Measurements from ENCODE around the gene FAIM2.
"Not testable (repeated sequence)": the region's sequence is repeated elsewhere in the genome, so short reads cannot be mapped to it uniquely, and the experiment has no call there.

Gene FAIM2

DNA sequence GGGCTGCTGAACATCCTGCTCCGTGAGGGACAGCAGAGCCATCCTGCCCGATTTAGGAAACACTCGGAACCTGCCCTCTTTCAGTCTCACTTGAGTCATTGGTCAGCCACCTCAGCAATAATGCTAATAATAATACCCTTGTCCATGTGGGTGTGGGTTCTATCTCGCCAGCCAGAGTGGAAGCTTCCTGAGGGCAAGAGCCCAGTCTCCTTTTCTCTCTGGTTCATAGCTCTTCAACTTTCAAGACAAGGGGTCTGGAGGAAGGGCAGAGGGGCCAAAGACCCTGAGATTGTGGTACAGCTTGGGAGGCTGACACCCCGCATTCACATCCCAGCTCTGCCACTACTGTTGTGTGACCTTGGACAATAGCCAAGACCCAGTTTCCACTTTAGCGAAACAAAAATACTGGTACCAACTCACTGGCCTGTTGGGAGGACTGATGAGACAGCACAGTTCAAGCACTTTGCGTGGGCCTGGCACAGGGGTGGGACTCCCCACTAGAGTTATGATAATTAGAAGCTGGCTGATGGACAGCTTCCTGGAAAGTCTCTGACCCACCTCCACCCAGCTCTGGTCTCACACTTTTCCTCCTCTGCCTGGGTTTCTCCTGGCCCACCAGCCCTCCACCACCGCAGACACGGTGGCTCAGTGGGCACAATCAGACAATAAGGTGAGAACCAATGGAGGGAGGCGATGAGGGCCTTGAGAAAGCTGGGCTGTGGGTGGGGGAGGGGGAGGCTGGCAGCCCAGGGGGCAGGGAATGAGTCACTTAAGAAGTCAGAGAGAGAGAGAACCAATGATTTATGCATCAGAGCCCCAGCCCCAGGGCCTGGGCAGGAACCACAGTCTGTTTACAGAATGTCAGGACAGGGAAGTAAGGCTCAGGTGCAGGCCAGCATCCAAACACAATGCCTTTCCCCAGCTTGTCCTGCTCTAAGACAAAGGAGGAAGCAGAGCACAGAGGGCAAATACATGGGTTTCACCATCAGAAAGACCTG lies 9.6 kb downstream of the FAIM2 start:
- no peak for DNase-seq

DNA sequence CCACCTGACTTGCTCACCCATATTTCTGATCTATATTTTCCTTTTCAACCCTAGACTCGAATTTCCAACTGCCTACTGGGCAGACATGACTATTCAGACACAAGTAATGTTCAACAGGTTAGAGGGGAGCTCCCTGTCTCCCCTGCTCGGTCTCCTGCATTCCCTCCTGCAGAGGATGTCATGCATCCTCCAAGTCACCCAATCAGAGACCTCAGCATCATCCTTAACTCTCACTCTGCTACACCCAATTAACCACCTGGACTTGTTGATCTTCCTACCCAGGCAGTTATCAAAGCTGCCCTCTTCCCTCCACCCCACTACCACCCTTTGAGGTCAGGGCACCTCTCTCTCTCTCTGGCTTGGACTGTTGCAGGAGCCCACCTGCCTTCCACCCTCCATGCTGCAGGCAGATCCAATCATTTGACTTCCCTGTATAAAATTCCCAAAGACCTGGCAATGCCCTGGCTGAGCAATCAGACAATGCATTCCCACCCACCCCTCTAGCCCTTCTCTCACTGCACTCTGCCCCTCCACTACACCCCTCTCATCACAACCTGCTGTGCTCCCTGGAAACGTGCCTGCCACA lies 10.9 kb downstream of the FAIM2 start:
- no peak for DNase-seq

DNA sequence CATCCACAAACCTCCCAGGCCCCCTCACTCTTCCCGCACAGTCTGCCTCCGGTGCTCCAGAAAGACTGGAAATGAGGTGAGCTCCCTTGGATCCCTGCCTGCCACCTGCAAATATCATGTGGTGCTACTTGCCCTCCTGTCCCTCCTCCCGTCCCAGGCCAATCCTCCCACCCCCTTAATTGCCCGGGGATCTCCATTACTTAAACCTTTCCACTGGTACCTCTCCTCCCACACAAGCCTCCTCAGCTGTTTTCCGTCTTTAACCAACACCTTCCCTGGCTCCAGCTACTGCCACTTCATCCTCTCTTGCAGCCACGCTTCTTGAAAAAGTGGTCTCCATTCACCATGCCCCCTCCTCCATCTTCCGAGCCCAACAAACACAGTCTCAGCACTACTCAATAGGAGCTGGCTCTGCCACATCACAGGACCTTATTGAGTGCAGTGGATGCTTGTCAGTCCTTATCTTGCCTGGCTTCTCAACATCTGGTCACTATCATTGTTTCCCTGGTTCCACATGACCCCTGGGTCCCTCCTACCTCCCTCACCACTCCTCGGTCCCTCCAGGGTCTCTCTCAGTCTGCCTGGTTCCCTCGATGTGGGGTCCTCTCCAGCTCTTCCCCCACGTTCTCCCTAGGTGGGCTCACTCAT lies 11.5 kb downstream of the FAIM2 start:
- no peak for DNase-seq

DNA sequence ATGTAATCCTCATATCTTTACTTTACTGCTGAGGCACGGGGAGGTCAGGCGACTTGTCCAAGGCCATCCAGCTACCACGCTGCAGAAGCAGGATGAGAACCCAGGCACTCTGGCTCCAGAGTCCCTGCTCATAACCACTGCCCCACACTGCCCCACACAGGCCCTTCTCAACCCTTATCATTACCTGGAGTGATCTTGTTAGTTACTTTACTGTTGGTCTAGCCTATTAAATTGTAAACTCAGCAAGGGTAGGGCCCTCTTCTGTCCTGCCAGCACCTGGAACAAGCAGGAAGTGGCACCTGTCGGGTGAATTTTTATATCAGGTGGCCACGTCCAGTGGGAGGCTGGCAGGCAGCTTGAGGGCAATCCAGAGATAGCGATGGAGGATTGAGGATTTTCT lies 12.2 kb downstream of the FAIM2 start:
- no peak for DNase-seq

DNA sequence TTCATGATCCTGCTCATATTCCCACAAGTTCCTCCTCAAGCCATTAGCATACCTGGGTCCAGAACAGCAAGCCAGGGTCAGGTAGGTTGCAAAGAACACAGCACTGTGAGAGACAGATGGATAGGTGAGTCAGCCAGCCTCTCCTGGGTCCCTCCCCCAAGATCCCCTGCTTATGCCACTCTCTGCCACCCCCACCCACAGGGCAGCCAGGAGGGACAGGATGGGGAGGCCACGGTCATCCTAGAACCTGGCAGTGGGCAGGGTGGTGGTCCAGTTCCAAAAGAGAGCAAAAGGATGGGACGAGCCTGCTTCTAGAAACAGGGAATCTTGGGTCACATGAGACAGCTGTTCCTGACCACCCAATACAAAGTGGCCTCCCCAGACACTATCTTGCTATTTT lies 12.7 kb downstream of the FAIM2 start:
- no peak for DNase-seq

DNA sequence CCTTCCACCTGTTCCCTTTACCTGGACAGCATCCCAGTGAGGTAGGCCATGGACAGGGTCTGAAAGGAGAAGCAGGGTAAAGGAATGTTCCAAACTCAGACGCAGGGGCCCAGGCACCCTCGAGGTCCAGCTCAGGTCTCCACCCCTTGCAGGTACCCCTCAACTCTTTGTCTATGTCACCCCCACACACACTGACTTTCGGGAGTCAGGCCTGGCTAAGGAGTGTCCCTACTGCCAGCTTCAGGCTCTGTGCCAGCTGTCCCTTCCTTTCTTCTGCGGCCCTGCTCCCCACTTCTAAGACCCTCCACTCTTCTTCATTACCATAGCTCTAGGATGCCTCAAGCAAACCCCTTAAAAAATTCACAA lies 13.6 kb downstream of the FAIM2 start:
- no peak for DNase-seq

DNA sequence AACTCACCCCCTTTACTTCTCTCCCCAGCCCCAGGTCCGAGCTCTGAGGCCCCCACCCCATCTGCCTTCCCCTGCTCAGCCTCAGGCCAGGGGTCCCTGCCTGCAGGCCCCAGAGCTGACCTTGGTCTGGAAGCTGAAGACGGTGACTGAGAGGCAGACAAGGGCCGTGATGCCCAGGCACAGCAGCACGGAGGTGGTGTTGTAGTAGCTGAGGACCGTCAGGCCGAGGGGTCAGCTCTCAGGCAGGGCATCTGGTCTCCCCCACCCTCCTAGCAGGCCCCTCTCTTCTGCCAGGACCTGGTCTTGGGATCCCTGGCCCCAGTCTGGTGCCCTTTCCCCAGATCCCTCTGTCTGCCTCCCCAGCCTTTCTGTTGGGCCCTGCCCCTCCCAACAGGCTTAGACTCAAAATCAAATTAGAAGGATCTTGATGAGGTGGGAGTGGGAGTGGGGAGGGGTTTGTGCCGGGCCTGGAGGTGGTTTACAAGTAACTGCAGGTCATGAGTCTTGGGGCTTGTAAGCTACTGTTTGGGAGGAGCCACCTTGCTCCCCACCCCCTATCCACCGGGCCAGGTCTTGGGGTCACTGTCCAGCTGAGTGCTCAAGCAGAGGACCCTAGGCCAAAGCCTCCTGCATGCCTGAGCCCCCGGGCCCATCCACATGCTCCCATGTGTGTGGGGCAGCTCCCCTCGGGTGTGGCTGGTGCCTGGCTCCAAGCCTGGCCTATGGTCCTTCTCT lies 14.2 kb downstream of the FAIM2 start:
- DNase-seq: no peak

DNA sequence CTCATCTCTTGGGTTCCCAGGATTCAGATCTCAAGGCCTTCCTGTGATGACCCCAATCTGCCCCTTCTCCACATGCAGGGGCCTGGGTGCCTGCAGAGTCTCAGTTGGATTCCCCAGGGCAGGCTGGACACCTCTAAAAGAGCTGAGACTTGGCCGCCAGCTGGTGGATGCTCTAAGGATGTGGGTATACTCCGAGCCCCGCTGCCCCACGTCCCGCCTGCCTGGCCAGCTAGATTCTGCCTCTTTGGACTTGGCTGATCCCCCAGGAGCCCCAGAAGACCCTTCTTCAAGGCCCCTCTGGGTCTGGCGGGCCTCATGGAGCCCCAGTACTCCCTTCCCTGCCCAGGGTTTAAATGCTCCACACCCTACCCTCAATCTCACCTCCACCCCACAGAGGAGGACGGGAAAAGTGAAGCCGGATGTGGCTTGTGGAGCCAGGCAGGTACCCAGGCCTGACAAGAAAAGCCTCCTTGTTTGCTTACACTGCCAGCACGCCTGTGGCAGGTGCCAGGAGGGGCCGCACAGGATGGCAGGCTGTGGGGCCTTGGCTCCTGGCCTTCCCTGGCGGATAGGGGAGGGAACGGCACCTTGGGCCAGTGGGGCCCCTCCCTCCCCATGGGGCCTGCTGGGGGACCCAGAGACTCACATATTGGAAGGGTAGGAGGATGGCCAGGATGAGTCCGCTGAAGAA lies 15.1 kb downstream of the FAIM2 start:
- DNase-seq: no peak

DNA sequence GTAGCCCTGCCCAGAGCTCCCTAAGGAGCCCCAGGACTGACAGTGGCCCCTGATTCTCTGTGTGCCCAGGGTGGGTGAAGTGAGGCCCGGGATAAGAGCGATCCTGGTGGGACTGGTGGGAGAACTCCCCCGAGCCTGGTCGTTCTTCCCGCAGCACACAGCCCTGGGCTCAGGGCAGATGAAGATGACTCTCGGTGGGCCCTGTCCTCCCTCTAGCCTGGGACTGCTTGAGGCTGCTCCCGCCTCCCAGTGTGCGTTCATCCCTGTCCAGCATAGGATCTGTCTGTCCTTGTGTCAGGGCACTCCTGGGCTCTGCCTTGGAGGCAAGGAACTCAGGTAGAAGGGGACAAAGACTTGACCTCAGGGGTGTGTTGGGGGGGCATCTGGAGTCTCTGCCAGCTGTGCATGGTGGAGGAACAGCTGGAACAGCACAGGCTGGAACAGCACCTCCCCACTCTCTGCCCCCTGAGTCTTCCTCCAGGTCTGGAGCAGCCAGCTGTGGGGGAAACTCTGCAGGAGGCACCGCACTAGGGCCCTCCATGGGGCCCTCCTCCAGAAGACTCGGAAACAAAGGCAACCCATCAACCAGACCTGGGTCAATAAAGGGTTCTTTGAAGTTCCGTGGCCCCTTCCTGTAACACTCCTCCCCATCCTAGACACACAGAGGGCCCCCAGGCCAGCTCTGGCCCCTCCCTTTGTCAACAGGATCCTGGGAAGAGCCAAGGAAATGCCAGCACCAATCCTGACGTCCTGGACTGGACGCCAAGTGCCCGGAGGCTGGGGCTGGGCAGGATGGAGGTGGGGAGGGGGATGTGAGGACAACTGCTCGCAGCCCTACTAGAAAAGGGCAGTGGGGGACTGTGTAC lies 15.9 kb downstream of the FAIM2 start:
- DNase-seq: no peak

DNA sequence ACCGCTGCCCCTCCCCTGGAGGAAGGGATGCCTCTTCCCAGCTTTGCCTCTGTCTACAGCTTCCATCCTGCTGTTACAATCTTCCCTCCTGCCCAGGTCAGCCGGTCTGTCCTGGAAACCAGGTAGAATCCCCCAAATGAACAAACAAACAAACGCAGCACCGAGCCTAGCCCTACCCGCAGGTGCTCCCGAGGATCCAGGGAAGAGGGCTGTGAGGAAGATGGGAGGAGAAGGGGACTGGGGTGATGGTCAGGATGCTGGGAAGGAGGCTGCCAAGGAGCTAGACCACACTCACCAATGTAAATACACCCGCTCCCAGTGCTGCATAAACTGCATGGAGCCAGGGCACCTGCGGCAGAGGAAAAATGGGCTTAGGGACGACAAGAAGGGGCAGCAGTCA lies 16.6 kb downstream of the FAIM2 start:
- DNase-seq: no peak

DNA sequence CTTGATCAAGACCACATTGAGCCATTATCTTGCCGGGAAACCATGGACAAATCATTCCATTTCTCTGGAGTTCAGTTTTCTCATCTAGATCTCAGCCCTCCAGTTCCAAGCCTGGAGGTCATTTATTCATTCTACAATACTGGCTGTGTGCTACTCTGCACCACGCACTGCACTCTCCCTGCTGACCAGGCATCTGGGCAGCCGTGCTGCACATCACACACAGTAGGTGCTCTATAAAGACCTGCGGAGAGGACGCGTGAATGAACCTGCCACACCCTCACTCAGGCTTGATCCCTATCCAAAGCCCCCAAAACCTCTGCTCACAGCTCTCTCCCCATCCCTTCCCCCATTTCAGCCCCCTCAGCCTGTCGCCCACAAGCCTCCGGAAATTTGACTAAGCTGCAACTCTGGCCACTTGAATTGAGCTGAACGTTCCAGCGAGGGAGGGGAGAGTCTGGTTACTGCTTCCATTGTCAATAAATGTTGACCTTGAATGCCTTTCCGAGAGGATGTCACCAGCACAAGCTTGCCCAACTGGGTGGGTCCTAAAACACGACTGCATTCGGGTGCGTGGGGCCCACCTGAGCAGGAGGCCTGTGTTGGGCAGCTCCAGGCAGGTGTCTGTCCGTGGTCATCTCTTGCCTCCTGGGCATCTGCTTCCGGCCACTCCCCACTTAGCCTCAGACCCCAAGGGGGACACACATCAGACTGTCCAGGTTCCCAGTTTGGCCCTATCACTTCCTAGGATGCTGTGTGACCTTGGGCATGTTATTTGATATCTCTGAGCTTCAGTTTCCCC lies 17.8 kb downstream of the FAIM2 start:
- DNase-seq: no peak

DNA sequence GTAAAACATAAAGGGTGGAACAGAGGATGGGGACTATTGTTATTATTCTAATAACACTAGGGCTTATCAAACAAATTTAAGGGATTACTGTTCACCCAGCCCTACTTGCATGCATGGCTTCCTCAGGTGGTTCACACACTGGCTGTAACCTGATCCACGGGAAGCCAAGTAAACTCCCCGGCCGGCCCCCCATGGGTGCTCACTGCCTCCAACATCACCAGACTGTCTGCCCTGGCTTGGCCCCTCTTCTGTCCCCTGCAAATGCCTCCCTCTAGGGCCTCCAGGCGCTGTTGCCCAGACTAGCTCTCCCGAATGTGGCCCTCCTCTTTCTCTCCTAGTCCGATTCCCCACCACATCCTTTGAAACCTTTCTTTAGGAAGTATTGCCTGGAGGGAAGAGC lies 18.6 kb downstream of the FAIM2 start:
- no peak for DNase-seq

DNA sequence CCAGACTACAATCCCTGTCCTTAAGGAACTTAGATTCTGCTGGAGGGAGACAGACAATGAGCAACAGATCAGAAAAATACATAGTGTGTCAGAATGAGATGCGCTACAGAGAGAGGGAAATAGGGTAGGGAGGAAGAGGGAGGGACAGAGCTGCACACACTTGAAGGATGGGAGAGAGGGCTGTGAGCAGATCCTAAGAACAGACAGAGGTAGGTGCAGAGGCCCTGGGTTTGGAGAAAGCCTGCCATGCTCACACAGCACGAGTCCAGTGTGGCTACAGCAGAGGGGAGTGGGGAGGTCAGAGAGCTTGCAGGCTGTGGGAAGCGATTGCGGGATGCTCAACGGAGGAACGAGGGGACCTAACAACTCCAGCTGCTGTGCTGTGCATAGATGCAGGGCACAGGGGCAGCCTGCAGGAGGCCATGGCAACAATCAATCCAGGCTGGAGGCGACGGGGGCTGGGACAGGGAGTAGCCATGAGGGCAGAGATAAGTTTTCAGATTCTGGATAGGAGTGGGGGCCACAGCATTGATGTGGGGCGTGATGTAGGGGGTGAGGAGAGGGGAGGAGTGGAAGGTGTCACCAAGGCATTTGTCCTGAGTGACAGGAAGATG lies 20.7 kb downstream of the FAIM2 start:
- no peak for DNase-seq

DNA sequence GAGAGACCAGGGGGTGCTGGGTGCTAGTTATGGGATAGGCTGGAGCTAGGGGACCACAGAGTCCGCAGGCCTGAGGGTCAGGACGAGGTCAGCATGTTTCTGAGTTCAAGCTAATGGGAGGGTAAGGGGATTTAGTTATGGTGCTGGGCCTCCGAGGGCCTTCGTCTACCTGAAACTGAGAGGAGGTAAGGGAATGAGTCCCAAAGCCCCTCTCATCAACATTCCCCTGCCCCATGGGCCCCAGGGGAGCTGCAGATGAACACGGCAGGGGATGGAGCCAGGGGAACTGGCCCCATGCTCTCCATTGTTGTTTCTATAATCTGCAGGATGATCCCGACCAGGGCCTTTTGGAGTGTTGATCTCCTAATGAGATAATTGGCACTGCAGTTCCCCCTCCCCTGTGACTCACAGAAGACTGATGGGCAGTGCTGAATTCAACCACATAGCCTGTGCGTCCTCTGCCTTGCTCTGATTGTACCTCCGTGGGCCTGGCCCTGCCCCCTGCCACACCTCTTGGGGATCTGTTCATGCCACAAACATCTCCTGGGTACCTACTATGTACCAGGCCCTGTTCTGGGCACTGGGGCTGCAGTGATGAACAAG lies 21.4 kb downstream of the FAIM2 start:
- DNase-seq: no peak

DNA sequence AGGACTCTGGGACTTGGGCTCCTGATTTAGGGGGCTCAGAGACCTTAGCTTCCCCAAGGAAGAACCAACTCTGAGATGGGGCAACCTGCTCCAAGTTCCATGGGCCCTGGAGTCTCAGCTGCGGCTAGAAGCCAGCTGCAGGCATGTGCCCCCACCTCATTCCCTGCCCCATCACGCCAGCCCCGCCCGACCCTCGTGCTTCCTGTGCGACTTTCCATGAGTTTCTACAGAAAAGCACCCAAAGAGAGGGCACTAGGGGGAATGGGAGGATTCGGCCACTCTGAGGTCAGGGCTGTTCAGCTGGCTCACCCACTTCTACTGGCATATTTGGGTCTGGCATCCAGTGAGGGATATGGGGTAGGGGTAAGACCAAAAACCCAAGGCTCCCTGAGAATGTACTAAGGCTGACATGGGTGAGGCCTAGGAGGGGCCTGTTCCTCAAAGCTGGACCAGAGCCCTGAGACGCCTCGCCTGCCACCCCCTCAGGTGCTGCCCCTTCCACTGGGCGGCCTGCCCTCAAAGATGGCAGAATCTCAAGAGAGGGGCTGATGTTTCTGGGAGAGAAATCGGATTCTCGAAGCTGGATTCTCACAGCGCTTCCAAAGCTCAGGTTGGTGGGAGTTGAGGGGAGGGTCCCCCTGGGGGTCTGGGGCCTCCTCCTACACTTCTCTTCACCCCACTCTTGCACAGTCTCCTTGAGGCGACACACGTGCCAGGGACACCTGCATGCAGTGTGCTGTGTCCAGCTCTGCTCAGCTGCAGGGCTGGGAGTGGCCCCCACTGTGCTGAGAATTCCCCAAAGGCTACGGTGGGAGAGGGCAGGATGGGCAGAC lies 22.1 kb downstream of the FAIM2 start:
- no peak for DNase-seq

DNA sequence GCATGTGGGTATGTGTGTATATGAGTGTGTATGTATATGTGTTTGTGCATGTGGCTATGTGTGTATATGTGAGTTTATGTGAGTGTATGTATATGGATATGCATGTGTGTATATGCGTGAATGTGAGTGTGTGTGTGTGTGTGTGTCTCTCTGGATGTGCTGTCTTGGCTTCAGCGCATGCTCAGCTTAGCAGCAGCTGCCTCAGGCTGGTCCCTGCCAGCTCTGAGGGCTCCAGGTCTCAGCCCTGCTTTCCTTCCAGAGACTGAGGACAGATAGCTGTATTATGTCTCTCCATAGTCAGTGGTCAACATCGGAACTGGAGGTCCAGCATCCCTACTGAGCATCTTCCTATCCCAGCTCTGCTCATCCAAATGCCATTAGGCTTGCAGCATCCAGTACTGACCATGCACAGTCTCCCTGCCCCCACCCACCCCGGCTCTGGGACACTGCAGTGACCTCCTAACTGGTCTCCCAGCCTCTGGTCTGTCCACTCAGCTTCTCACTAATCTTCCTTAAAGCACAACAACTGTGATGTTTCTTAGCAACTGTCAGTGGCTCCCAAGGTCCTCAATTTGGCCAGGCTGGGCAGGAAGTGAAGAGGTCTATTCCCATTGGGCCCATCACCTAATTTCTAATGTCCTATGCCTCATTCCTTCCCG lies 22.8 kb downstream of the FAIM2 start:
- no peak for DNase-seq

DNA sequence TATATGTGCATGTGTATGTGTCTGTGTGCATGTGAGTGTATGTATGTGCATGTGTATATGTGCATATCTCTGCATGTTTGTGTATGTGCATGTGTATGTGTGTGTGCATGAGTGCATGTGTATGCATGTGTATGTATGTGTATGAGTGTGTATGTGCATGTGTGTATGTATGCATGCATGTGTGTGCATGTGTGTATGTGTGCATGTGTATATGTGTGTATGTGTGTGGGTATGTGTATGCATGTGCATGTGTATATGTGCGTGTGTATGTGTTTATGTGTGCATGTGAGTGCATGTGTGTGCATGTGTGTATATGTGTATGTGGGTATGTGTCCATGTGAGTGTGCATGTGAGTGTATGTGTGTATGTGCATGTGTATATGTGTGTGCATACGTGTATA lies 24.6 kb downstream of the FAIM2 start:
- DNase-seq: not testable (repeated sequence)

DNA sequence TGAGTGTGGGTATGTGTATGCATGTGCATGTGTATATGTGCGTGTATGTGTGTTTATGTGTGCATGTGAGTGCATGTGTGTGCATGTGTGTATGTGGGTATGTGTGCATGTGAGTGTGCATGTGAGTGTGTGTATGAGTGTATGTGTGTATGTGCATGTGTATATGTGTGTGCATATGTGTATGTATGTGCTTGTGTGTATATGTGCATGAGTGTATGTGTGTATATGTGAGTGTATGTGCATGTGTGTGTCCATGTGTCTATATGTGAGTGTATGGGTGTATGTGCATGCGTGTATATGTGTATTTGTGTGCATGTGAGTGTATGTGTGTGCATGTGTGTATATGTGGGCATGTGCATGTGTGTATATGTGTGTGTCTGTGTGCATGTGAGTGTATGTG lies 25.7 kb downstream of the FAIM2 start:
- no peak for DNase-seq
